Mesenchymal stem cell (in vitro differentiated cells and primary cell): ENCODE results near the gene MRGPRX1.
"Not testable (repeated sequence)": the region's sequence is repeated elsewhere in the genome, so short reads cannot be mapped to it uniquely, and the experiment has no call there.

Source experiments
- DNase-seq: peaks from one replicate; pipeline ENCODE4 v3.0.0-alpha.2; 2013
- H2AFZ ChIP-seq: one replicate; pipeline ENCODE4 v1.6.1; 2013; ENCODE audit warnings: low read depth, mild to moderate bottlenecking, control low read depth, inconsistent platforms, low read length, moderate library complexity
- H2AK5ac ChIP-seq: 2 replicates; pipeline ENCODE4 v1.6.1; 2013; ENCODE audit warnings: low read length, moderate library complexity, mild to moderate bottlenecking, inconsistent platforms; ENCODE audit not compliant: severe bottlenecking
- H2BK120ac ChIP-seq: one replicate; pipeline ENCODE4 v1.6.1; 2013; ENCODE audit warnings: low read depth, mild to moderate bottlenecking, inconsistent platforms, low read length, moderate library complexity
- H2BK12ac ChIP-seq, 2 experiments: one replicate each; pipeline ENCODE4 v1.6.1; 2013; ENCODE audit warnings: inconsistent platforms in 2 of 2, low read length in 2 of 2, mild to moderate bottlenecking in 2 of 2, moderate library complexity in 2 of 2, control low read depth in 1 of 2
- H2BK15ac ChIP-seq: one replicate; pipeline ENCODE4 v1.6.1; 2013; ENCODE audit warnings: mild to moderate bottlenecking, low read depth, inconsistent platforms; ENCODE audit not compliant: poor library complexity, severe bottlenecking
- H2BK5ac ChIP-seq: 2 replicates; pipeline ENCODE4 v1.6.1; 2013; ENCODE audit warnings: low read depth, mild to moderate bottlenecking, low read length, control low read depth, inconsistent platforms; ENCODE audit not compliant: poor library complexity, severe bottlenecking
- H3K14ac ChIP-seq, 2 experiments: one replicate each; pipeline ENCODE4 v1.6.1; 2013; ENCODE audit warnings: inconsistent platforms in 2 of 2, low read length in 2 of 2, control low read depth in 1 of 2, mild to moderate bottlenecking in 1 of 2, moderate library complexity in 1 of 2
- H3K18ac ChIP-seq, 2 experiments: one replicate each; pipeline ENCODE4 v1.6.1; 2013; ENCODE audit warnings: inconsistent platforms in 2 of 2, low read length in 2 of 2, control low read depth in 1 of 2, low read depth in 1 of 2, mild to moderate bottlenecking in 1 of 2
- H3K23ac ChIP-seq, 2 experiments: one replicate each; pipeline ENCODE4 v1.6.1; 2013; ENCODE audit warnings: inconsistent platforms in 2 of 2, low read length in 2 of 2, mild to moderate bottlenecking in 2 of 2, moderate library complexity in 2 of 2, control low read depth in 1 of 2
- H3K27ac ChIP-seq: 2 replicates; pipeline ENCODE4 v1.5.1; 2013; ENCODE audit warnings: mild to moderate bottlenecking, moderate library complexity, low read length, control low read depth, inconsistent platforms; ENCODE audit not compliant: poor library complexity, severe bottlenecking
- H3K27me3 ChIP-seq, 2 experiments: 2 replicates each; pipeline versions ENCODE4 v1.6.1 to v1.7.0; 2013; ENCODE audit warnings: low read length in 2 of 2, mild to moderate bottlenecking in 2 of 2, moderate library complexity in 2 of 2, control low read depth in 1 of 2, inconsistent platforms in 1 of 2; ENCODE audit not compliant: control insufficient read depth in 1 of 2, insufficient read depth in 1 of 2
- H3K36me3 ChIP-seq, 2 experiments: 2 replicates each; pipeline versions ENCODE4 v1.6.1 to v1.7.0; 2013; ENCODE audit warnings: low read length in 2 of 2, control low read depth in 1 of 2, inconsistent platforms in 1 of 2, low read depth in 1 of 2, mild to moderate bottlenecking in 1 of 2; ENCODE audit not compliant: insufficient read depth in 2 of 2, control insufficient read depth in 1 of 2
- H3K4ac ChIP-seq, 2 experiments: one replicate each; pipeline ENCODE4 v1.6.1; 2013; ENCODE audit warnings: inconsistent platforms in 2 of 2, low read length in 2 of 2, mild to moderate bottlenecking in 2 of 2, moderate library complexity in 2 of 2, control low read depth in 1 of 2, low read depth in 1 of 2
- H3K4me1 ChIP-seq: 2 replicates; pipeline ENCODE4 v1.6.1; 2013; ENCODE audit warnings: low read depth, low read length, control low read depth; ENCODE audit not compliant: control insufficient read depth, insufficient read depth
- H3K4me2 ChIP-seq: 2 replicates; pipeline ENCODE4 v1.6.1; 2013; ENCODE audit warnings: low read length, mild to moderate bottlenecking, inconsistent platforms; ENCODE audit not compliant: poor library complexity, severe bottlenecking
- H3K4me3 ChIP-seq, 2 experiments: 2 replicates each; pipeline versions ENCODE4 v1.5.1 to v1.7.0; 2013; ENCODE audit warnings: low read length in 2 of 2, mild to moderate bottlenecking in 2 of 2, control low read depth in 1 of 2, low read depth in 1 of 2; ENCODE audit not compliant: insufficient read depth in 1 of 2
- H3K79me1 ChIP-seq: replicated peaks from 2 replicates; pipeline ENCODE4 v1.6.1; 2013; ENCODE audit warnings: mild to moderate bottlenecking, control low read depth, low read length, inconsistent platforms; ENCODE audit not compliant: poor library complexity, severe bottlenecking
- H3K9ac ChIP-seq: 2 replicates; pipeline ENCODE4 v1.7.0; 2013; ENCODE audit warnings: mild to moderate bottlenecking, low read length, moderate library complexity
- H3K9me3 ChIP-seq: 2 replicates; pipeline ENCODE4 v1.7.0; 2013; ENCODE audit warnings: mild to moderate bottlenecking, low read length; ENCODE audit not compliant: control insufficient read depth
- H4K8ac ChIP-seq: one replicate; pipeline ENCODE4 v1.6.1; 2013; ENCODE audit warnings: inconsistent platforms, mild to moderate bottlenecking, low read length, moderate library complexity
- H4K91ac ChIP-seq: one replicate; pipeline ENCODE4 v1.6.1; 2013; ENCODE audit warnings: mild to moderate bottlenecking, low read length, inconsistent platforms
- WGBS: methylation state at CpG from one replicate; pipeline ENCODE4 v1.1.7; 2013; ENCODE audit warnings: mixed read lengths; 5-methylcytosine and 5-hydroxymethylcytosine counted together

MRGPRX1 gene

DNA sequence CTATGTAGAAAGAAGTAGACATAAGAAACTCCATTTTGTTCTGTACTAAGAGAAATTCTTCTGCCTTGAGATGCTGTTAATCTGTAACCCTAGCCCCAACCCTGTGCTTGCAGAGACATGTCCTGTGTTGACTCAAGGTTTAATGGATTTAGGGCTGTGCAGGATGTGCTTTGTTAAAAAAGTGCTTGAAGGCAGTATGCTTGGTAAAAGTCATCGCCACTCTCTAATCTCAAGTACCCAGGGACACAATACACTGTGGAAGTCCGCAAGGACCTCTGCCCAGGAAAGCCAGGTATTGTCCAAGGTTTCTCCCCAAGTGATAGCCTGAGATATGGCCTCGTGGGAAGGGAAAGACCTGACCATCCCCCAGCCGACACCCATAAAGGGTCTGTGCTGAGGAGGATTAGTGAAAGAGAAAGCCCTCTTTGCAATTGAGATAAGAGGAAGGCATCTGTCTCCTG, 39.0 kb downstream of the MRGPRX1 start:
- H3K9me3 ChIP-seq, H3K23ac ChIP-seq, H2BK120ac ChIP-seq, H3K27me3 ChIP-seq, H4K8ac ChIP-seq, H3K4ac ChIP-seq, H2AFZ ChIP-seq, H3K4me1 ChIP-seq, H2BK15ac ChIP-seq, H3K4me3 ChIP-seq, H4K91ac ChIP-seq, H3K14ac ChIP-seq, DNase-seq, H3K79me1 ChIP-seq, H2AK5ac ChIP-seq, H3K36me3 ChIP-seq, H3K27ac ChIP-seq, H2BK5ac ChIP-seq, H3K18ac ChIP-seq, H3K9ac ChIP-seq, H2BK12ac ChIP-seq, H3K4me2 ChIP-seq: not testable (repeated sequence)
- 21% methylated on average over 3 of the region's 4 CpGs for WGBS

DNA sequence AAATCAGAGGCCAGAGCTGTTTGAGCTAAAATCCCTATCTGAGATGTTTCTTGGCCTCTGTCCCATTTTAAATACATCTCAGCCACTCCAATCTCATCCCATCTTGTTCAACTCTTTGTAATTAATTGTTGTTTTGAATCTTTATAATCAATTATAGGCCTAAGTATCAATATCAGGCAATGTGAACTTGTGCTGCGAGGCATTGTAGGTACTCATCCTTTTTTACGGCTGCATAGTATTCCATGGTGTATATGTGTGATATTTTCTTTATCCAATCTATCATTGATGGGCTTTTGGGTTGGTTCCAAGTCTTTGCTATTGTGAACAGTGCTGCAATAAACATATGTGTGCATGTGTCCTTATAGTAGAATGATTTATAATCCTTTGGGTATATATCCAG, 47.5 kb downstream of the MRGPRX1 start:
- not testable (repeated sequence) for H3K14ac ChIP-seq

DNA sequence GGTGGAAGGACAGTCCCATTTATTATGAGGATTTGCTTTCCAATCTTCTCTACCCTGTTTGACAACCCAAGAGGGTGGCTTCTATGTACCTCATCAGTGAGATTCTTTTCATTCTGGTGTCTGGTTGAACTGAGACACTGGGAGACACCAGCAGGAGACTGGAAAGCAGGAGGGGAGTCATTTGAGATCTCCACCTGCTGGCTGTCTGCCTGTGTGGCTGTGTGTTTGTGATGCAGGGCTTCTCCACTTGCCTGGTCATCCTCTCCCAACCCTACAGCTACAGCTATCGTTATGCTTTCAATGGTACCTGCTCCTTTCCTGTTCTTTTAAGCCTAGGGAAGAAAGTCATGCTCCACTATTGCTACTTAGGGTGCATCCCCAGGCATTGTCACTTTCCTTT, 48.6 kb downstream of the MRGPRX1 start:
- no peak overlapping the region for H2BK5ac ChIP-seq
- no peak overlapping the region for H2BK12ac ChIP-seq
- H2AK5ac ChIP-seq, result no peak overlapping the region
- DNase-seq, result no peak
- H3K9ac ChIP-seq, result no peak overlapping the region
- no peaks in the 10 kb centered on the region for H3K9me3 ChIP-seq
- no peak overlapping the region for H4K8ac ChIP-seq
- no peaks in the 10 kb centered on the region for H3K36me3 ChIP-seq
- no peak overlapping the region for H2AFZ ChIP-seq
- no peaks in the 10 kb centered on the region for H3K79me1 ChIP-seq
- no peak overlapping the region for H3K4ac ChIP-seq
- no peaks in the 10 kb centered on the region for H3K4me1 ChIP-seq
- WGBS, result 44% methylated on average over 1 of the region's 1 CpG
- H3K18ac ChIP-seq, result no peak overlapping the region
- no peak overlapping the region for H3K4me2 ChIP-seq
- H3K4me3 ChIP-seq, result no peak overlapping the region
- no peak overlapping the region for H3K27ac ChIP-seq
- no peak overlapping the region for H2BK120ac ChIP-seq
- H3K27me3 ChIP-seq, result peaks cover 4 to 16% of the 10 kb centered on the region in 2 experiments
- H2BK15ac ChIP-seq, result no peak overlapping the region
- no peak overlapping the region for H3K23ac ChIP-seq
- no peak overlapping the region for H3K14ac ChIP-seq
- H4K91ac ChIP-seq, result no peak overlapping the region

More for the DNA sequence above, 47.5 kb downstream of the MRGPRX1 start:
- not testable (repeated sequence) for H4K91ac ChIP-seq, H3K4me3 ChIP-seq, H3K4ac ChIP-seq, H2AFZ ChIP-seq, H3K79me1 ChIP-seq, H3K23ac ChIP-seq, H2BK120ac ChIP-seq, DNase-seq, H3K4me2 ChIP-seq, H3K36me3 ChIP-seq, H3K27me3 ChIP-seq, H3K9me3 ChIP-seq, H3K27ac ChIP-seq, H3K4me1 ChIP-seq, H2BK5ac ChIP-seq, H3K18ac ChIP-seq, H2BK12ac ChIP-seq, H2AK5ac ChIP-seq, H4K8ac ChIP-seq, H3K9ac ChIP-seq, H2BK15ac ChIP-seq
- 94% methylated on average over 2 of the region's 2 CpGs for WGBS
